GM12878 (cell line): ENCODE measurements around the gene ANGEL2. TPM values are rescaled to one million over a fixed set of nuclear protein-coding genes. Genes with fewer than 3 reads are reported as not detected.

Source experiments
- ATAC-seq: fragments of 200-7000 bp; cut with Tn5 transposase; 3 replicates; pipeline ENCODE4 v1.9.1; 2020; ENCODE audit warnings: mild to moderate bottlenecking, moderate library complexity
- BruUV-seq: library from RNA; stranded (reverse); fragments of 400-500 nt; replicated peaks from 2 replicates; lab custom pipeline; 2021; lab: Mats Ljungman, UMichigan
- CTCF ChIA-PET: fragments of 300-600 bp; sonication (Branson Sonifier 250); formaldehyde crosslinking; extraction: SDS; loops from one replicate; lab custom pipeline; 2021; ENCODE audit warnings: inconsistent platforms; lab: Yijun Ruan, JAX
- POLR2A ChIA-PET: fragments of 350-600 bp; formaldehyde crosslinking; extraction: SDS; loops from one replicate; lab custom pipeline; 2021; ENCODE audit warnings: inconsistent platforms; lab: Charles Lee
- RAD21 ChIA-PET: fragments of 300-600 bp; sonication (Branson Sonifier 250); formaldehyde crosslinking; loops from one replicate; lab custom pipeline; 2023; ENCODE audit warnings: antibody characterized with exemption; ENCODE audit not compliant: unreplicated experiment; lab: Charles Lee
- SMC1A ChIA-PET: fragments of 300-600 bp; sonication (Branson Sonifier 250); formaldehyde crosslinking; loops from one replicate; lab custom pipeline; 2023; ENCODE audit not compliant: unreplicated experiment, uncharacterized antibody; lab: Charles Lee
- DNase-seq: peaks from one replicate; pipeline ENCODE4 v3.0.0-alpha.2; 2011; ENCODE audit warnings: low read depth, low spot score
- FAIRE-seq: peaks from 3 replicates; lab custom pipeline; 2011; peaks lifted over from hg19 to GRCh38; lab: Jason Lieb, UNC
- H2AFZ ChIP-seq: 2 replicates; pipeline ENCODE4 v1.6.0; 2011; ENCODE audit warnings: low read depth, low read length, control low read depth; ENCODE audit not compliant: control insufficient read depth
- H3K27ac ChIP-seq: 2 replicates; pipeline ENCODE4 v1.5.1; 2011; ENCODE audit warnings: control low read depth; ENCODE audit not compliant: control insufficient read depth, insufficient read depth
- H3K27me3 ChIP-seq, 2 experiments: replicated peaks in 1 of 2; 2 replicates each; pipeline versions ENCODE4 v1.6.0 to v1.6.1; 2011; ENCODE audit warnings: low read length in 1 of 2; ENCODE audit not compliant: control insufficient read depth in 2 of 2, insufficient read depth in 2 of 2
- H3K36me3 ChIP-seq, 2 experiments: 2 replicates each; pipeline ENCODE4 v1.5.1; 2011; ENCODE audit warnings: low read length in 1 of 2; ENCODE audit not compliant: control insufficient read depth in 2 of 2, insufficient read depth in 2 of 2
- H3K4me1 ChIP-seq: 2 replicates; pipeline ENCODE4 v1.6.1; 2011; ENCODE audit warnings: mild to moderate bottlenecking, low read length, moderate library complexity, mixed read lengths; ENCODE audit not compliant: control insufficient read depth, insufficient read depth
- H3K4me2 ChIP-seq: 2 replicates; pipeline ENCODE4 v1.6.0; 2011; ENCODE audit warnings: control low read depth; ENCODE audit not compliant: control insufficient read depth, insufficient read depth
- H3K4me3 ChIP-seq: fragments of 200-600 bp; sonication (generic); 2 replicates; pipeline ENCODE4 v1.5.1; 2016
- H3K79me2 ChIP-seq: 2 replicates; pipeline ENCODE4 v1.6.0; 2011; ENCODE audit warnings: low read length; ENCODE audit not compliant: control insufficient read depth, insufficient read depth
- H3K9ac ChIP-seq: 2 replicates; pipeline ENCODE4 v1.8.0; 2011; ENCODE audit warnings: low read length, control low read depth, mixed read lengths; ENCODE audit not compliant: control insufficient read depth, insufficient read depth
- H3K9me3 ChIP-seq: replicated peaks from 3 replicates; pipeline ENCODE4 v1.5.1; 2011; ENCODE audit warnings: mild to moderate bottlenecking, low read length; ENCODE audit not compliant: control insufficient read depth, insufficient read depth
- H4K20me1 ChIP-seq: 2 replicates; pipeline ENCODE4 v1.6.0; 2011; ENCODE audit not compliant: control insufficient read depth, insufficient read depth
- BCL11A ChIP-seq: IDR thresholded peaks from 2 replicates; pipeline ENCODE4 v1.6.1; 2011; ENCODE audit warnings: low read depth, low read length
- BHLHE40 ChIP-seq, 2 experiments: fragments of 450-650 bp in 1 of 2; IDR thresholded peaks; 2 replicates each; pipeline ENCODE4 v1.6.1; 2011 to 2017; ENCODE audit warnings: low read depth in 2 of 2, borderline replicate concordance in 1 of 2, improper control_type of control experiment in 1 of 2, low read length in 1 of 2, mild to moderate bottlenecking in 1 of 2
- CHD1 ChIP-seq: IDR thresholded peaks from 2 replicates; pipeline ENCODE4 v1.6.1; 2012; ENCODE audit warnings: low read depth, low read length, improper control_type of control experiment
- CREB1 ChIP-seq: IDR thresholded peaks from 2 replicates; pipeline ENCODE4 v1.6.1; 2012; ENCODE audit warnings: low read depth, mild to moderate bottlenecking, inconsistent platforms
- CTCF ChIP-seq, 3 experiments: IDR thresholded peaks in 2 of 3; conservative IDR thresholded peaks in 1 of 3; 2 replicates each; pipeline ENCODE4 v1.5.1; 2011; ENCODE audit warnings: low read depth in 3 of 3, low read length in 3 of 3, mild to moderate bottlenecking in 3 of 3, control low read depth in 2 of 3, moderate library complexity in 2 of 3, inconsistent platforms in 1 of 3, mixed read lengths in 1 of 3; ENCODE audit not compliant: control insufficient read depth in 2 of 3, insufficient read depth in 1 of 3; ENCODE audit errors: extremely low read depth in 1 of 3
- DPF2 ChIP-seq: fragments of 450-650 bp; IDR thresholded peaks from 2 replicates; pipeline ENCODE4 v1.6.1; 2017; ENCODE audit warnings: mild to moderate bottlenecking
- E2F8 ChIP-seq: fragments of 450-650 bp; IDR thresholded peaks from 2 replicates; pipeline ENCODE4 v1.6.1; 2018; ENCODE audit warnings: mild to moderate bottlenecking, low read depth, moderate library complexity; ENCODE audit not compliant: partially characterized antibody
- EP300 ChIP-seq, 2 experiments: fragments of 150-350 bp in 1 of 2; IDR thresholded peaks; 2 replicates each; pipeline ENCODE4 v1.6.1; 2011 to 2012; ENCODE audit warnings: low read depth in 2 of 2, low read length in 2 of 2, borderline replicate concordance in 1 of 2, improper control_type of control experiment in 1 of 2, inconsistent platforms in 1 of 2; ENCODE audit not compliant: control insufficient read depth in 1 of 2
- EZH2 ChIP-seq: IDR thresholded peaks from 2 replicates; pipeline ENCODE4 v1.6.1; 2012; ENCODE audit warnings: low read depth, mild to moderate bottlenecking, control low read depth, inconsistent platforms, low read length, borderline replicate concordance; ENCODE audit not compliant: control insufficient read depth
- FOS ChIP-seq: IDR thresholded peaks from 3 replicates; pipeline ENCODE4 v1.6.1; 2011; ENCODE audit warnings: borderline replicate concordance; ENCODE audit not compliant: insufficient read length; ENCODE audit errors: extremely low read depth
- IKZF2 ChIP-seq, 2 experiments: fragments of 450-650 bp; IDR thresholded peaks; 2 replicates each; pipeline ENCODE4 v1.6.1; 2017; ENCODE audit warnings: mild to moderate bottlenecking in 2 of 2, moderate library complexity in 2 of 2
- IRF4 ChIP-seq: IDR thresholded peaks from 2 replicates; pipeline ENCODE4 v1.6.1; 2011; ENCODE audit warnings: low read depth, low read length
- LARP7 ChIP-seq: fragments of 450-650 bp; IDR thresholded peaks from 2 replicates; pipeline ENCODE4 v1.6.1; 2017; ENCODE audit warnings: mild to moderate bottlenecking
- MTA2 ChIP-seq: fragments of 450-650 bp; IDR thresholded peaks from 2 replicates; pipeline ENCODE4 v1.6.1; 2016; ENCODE audit warnings: low read depth, mild to moderate bottlenecking, moderate library complexity
- NKRF ChIP-seq: fragments of 450-650 bp; conservative IDR thresholded peaks from 2 replicates; pipeline ENCODE4 v1.6.1; 2017; ENCODE audit warnings: mild to moderate bottlenecking, moderate library complexity
- SMC3 ChIP-seq: IDR thresholded peaks from 2 replicates; pipeline ENCODE4 v1.6.1; 2011; ENCODE audit warnings: low read length, improper control_type of control experiment, borderline replicate concordance
- USF1 ChIP-seq: IDR thresholded peaks from 2 replicates; pipeline ENCODE4 v1.6.1; 2011; ENCODE audit warnings: borderline replicate concordance, low read depth, mild to moderate bottlenecking, moderate library complexity, mixed read lengths, low read length; ENCODE audit not compliant: insufficient read depth; ENCODE audit errors: extremely low read length
- ZBED1 ChIP-seq: IDR thresholded peaks from 2 replicates; pipeline ENCODE4 v1.6.1; 2016; ENCODE audit warnings: borderline replicate concordance
- WGBS: methylation state at CpG from one replicate; pipeline ENCODE4 v1.1.6; 2016; ENCODE audit warnings: low lambda C conversion rate; ENCODE audit not compliant: insufficient replicate concordance, insufficient coverage; ENCODE audit errors: missing lambda C conversion rate; 5-methylcytosine and 5-hydroxymethylcytosine counted together
- in situ Hi-C: fragments of 300-500 bp; cut with MboI; formaldehyde crosslinking; loops from 9 replicates; pipeline ENCODE4 v1.14.3; 2018; ENCODE audit warnings: mixed read lengths
- intact Hi-C: fragments of 100-400 bp; cut with micrococcal nuclease; formaldehyde crosslinking; loops from one replicate; pipeline ENCODE4 v1.14.2; 2022; ENCODE audit not compliant: unreplicated experiment
- polyA plus RNA-seq, 11 experiments: library from polyadenylated mRNA; depleted of rRNA in 4 of 11; unstranded in 6 of 11; stranded (reverse) in 5 of 11; fragments of >200 nt; fragmentation: Nextera tagmentation in 4 of 11; fragmentation: Illumina TruSeq in 1 of 11; extraction: Ambion mirVana in 4 of 11; extraction: Trizol in 1 of 11; gene quantifications; 1 replicate in 1 of 11; 2 replicates in 10 of 11; pipeline versions ENCODE4 v1.2.1 to v1.2.3, GENCODE V29; 2011 to 2016; ENCODE audit warnings: inconsistent platforms in 2 of 11, missing spikeins in 2 of 11, low read depth in 1 of 11
- total RNA-seq, 4 experiments: library from RNA; depleted of rRNA in 3 of 4; stranded (reverse); fragments of >200 nt in 3 of 4; fragmentation: Illumina TruSeq in 1 of 4; extraction: Trizol in 1 of 4; gene quantifications; 2 replicates each; pipeline versions ENCODE4 v1.2.1 to v1.2.3, GENCODE V29; 2013 to 2021

Gene ANGEL2
- total and polyA plus RNA-seq, 10 of the 15 experiments (the other 5 are each of a cell fraction or from before 2014, with no cell fraction given): 6.3 to 53.9 (median 30.7) TPM

GRCh38 chr1:213034713-213035112, 19.0 kb upstream of the ANGEL2 start:
- Histone ChIP-seq H3K4me2 (no peak overlapping the region), H3K4me3 (no peak overlapping the region), H3K36me3 (no peaks in the 10 kb centered on the region), H3K9me3 (no peaks in the 10 kb centered on the region; the same call in 2 of the 3 replicates), H3K27me3 (no peaks in the 10 kb centered on the region), H3K79me2 (no peaks in the 10 kb centered on the region), H3K9ac (no peak overlapping the region), H3K27ac (no peak overlapping the region), H2AFZ (no peak overlapping the region), H4K20me1 (no peaks in the 10 kb centered on the region), H3K4me1 (no peaks in the 10 kb centered on the region)
- ChIA-PET SMC1A (no interaction called here), CTCF (no interaction called here), RAD21 (no interaction called here), POLR2A (no interaction called here)
- 23% methylated on average over 1 of the region's 1 CpG for whole genome bisulfite sequencing
- intact Hi-C loops: no loop called here
- no peak for FAIRE-seq
- BruUV-seq: no TSS peak
- DNase-seq: no peak
- in situ Hi-C loops: no loop called here
- ATAC-seq: no peak
- no peak for TF ChIP-seq DPF2
- no peak for TF ChIP-seq CREB1
- no peak for TF ChIP-seq FOS
- no peak for TF ChIP-seq E2F8
- TF ChIP-seq LARP7: no peak
- no peak for TF ChIP-seq MTA2
- TF ChIP-seq BCL11A: no peak
- no peak for TF ChIP-seq EZH2
- no peak for TF ChIP-seq IRF4
- TF ChIP-seq CHD1: no peak
- no peak for TF ChIP-seq NKRF
- TF ChIP-seq EP300 (IDR thresholded peaks at IDR 0.05; ENCODE audit: borderline replicate concordance in 1 of 2, control insufficient read depth in 1 of 2, low read depth in 2 of 2, low read length in 2 of 2): no peak
- TF ChIP-seq IKZF2 (IDR thresholded peaks at IDR 0.05): no peak
- TF ChIP-seq USF1: no peak
- no peak for TF ChIP-seq CTCF (IDR thresholded peaks at IDR 0.05 in 2 of 3, conservative IDR thresholded peaks at IDR 0.05 in 1 of 3; ENCODE audit: control insufficient read depth in 2 of 3, extremely low read depth in 1 of 3, insufficient read depth in 1 of 3, low read depth in 3 of 3, low read length in 3 of 3)
- no peak for TF ChIP-seq ZBED1
- TF ChIP-seq SMC3: no peak
- TF ChIP-seq BHLHE40 (IDR thresholded peaks at IDR 0.05; ENCODE audit: borderline replicate concordance in 1 of 2, low read depth in 2 of 2, low read length in 1 of 2): no peak
